ENCODE data around the gene S1PR2.
"Not testable (repeated sequence)": the region's sequence is repeated elsewhere in the genome, so short reads cannot be mapped to it uniquely, and the experiment has no call there.

Gene S1PR2

GRCh38 chr19:10184636-10185035 lies 46.5 kb downstream of the S1PR2 start:
- no peak for DNase-seq

GRCh38 chr19:10183926-10184325 lies 47.2 kb downstream of the S1PR2 start:
- no peak for DNase-seq

- DNase-seq: no peak
Observed at GRCh38 chr19:10182847-10183246, 48.3 kb downstream of the S1PR2 start.

GRCh38 chr19:10182076-10182475 lies 49.1 kb downstream of the S1PR2 start:
- no peak for DNase-seq

GRCh38 chr19:10180459-10180858 lies 50.7 kb downstream of the S1PR2 start:
- DNase-seq: no peak

GRCh38 chr19:10180024-10180423 lies 51.1 kb downstream of the S1PR2 start:
- not testable (repeated sequence) for DNase-seq

GRCh38 chr19:10173527-10173926 lies 57.6 kb downstream of the S1PR2 start:
- no peak for DNase-seq
